ENCODE data around the gene PMP22. TPM values are rescaled to one million over a fixed set of nuclear protein-coding genes. Genes with fewer than 3 reads are reported as not detected.
"Not testable (repeated sequence)": the region's sequence is repeated elsewhere in the genome, so short reads cannot be mapped to it uniquely, and the experiment has no call there.

PMP22 gene
- polyA plus RNA-seq, 1 donor, result 228 TPM

DNA sequence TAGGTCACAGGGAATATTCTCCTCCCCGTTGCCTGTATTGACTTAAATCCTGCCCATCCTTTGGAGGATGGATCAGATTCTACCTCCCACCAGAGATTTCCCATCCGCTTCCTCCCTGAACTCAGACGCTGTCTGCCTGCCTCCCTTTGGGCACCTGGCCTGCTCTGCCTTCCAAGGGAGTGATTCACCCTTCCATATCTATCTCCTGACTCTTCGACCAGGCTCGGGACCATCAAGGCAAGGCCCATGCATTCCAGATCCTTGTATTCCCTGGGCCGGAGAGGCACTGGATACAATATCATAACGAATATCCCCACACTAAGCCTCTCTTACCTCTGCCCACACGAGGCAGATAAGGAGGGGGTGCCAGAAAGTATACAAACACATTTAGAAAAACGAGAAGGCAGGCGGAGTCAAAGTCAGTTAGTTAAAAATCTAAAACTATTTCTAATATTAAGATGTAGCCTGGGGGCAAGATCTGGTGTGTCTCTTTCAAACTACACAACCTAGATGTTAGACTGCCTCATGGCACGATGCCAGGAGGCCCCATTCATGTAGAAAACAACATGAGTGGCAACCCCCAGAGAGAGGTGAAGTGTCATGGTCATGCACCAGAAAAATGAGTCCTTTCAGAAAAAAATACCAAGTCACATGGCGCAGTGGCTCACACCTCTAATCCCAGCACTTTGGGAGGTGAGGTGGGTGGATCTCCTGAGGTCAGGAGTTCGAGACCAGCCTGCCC lies 9.2 kb downstream of the PMP22 start:
- no peak for DNase-seq (ENCODE audit: low read depth)

GRCh38 chr17:15250135-15250860 lies 14.8 kb downstream of the PMP22 start:
- no peak for DNase-seq (ENCODE audit: low read depth)

DNA sequence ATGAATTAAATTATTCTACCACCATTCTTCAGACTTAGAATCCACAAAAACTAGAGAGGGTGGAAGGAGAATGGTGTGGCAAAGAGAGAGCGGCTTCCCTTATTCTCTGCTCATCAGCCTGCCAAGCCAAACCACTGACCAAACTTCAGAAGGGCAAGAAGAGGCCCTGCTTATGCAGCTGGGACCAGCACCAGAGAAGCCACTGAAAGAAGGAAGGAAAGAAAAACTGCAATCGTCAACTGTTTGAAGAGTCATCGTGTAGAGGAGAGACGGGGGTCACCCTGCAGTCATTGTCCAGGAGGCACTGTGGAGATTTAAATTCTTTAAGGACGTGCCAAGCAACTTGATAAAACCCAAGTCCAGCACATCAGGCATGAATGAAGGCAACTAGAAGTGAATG lies 15.6 kb downstream of the PMP22 start:
- no peak for DNase-seq (ENCODE audit: low read depth)

- DNase-seq (ENCODE audit: low read depth), result no peak
These were observed 17.1 kb downstream of the PMP22 start for GRCh38 chr17:15247891-15248529.

DNA sequence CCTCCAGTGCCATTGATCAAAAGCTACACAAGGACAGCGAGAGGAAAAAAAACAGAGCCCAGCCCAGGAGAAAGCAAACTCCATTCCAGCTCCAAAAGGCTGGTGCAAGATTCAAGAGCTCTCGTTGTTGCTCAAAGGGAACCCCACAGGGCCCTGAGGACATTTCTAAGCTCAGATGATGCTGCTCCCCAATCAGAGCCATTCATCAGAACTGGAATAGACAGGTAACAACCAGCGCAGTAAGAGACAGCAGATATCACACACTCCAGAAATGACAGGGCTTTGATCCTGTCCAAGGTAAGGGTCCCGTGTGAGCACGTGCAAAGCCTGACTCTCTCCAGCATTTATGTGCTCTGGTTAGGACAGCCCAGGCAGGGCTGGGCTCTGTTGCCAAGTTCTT lies 20.1 kb downstream of the PMP22 start:
- DNase-seq (ENCODE audit: low read depth), result no peak

DNA sequence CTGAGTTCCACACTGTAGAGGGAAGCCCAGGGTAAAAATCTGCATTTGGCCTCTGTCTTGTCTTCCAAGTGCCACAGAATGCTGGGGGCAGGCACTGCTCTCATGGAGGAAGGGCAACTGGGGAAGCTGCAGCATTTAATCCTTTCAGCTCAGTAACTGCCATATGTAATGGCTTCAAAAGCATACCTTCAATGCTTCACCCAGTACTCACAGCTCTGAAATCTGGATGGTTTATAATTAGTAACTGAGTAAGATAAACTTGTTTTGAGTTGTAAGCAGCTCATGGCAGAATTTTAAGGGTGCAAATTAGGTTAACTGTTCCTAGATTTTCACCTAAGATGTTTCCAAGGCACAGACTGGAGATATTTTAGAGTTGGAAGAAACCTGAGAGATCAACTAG lies 24.5 kb downstream of the PMP22 start:
- DNase-seq (ENCODE audit: low read depth), result no peak

GRCh38 chr17:15239491-15239890 lies 25.6 kb downstream of the PMP22 start:
- no peak for DNase-seq (ENCODE audit: low read depth)

- no peak for DNase-seq (ENCODE audit: low read depth)
These were observed 26.3 kb downstream of the PMP22 start for GRCh38 chr17:15238676-15239422.

- DNase-seq (ENCODE audit: low read depth), result no peak
These were observed 27.1 kb downstream of the PMP22 start for GRCh38 chr17:15238057-15238456.

GRCh38 chr17:15237106-15237425 lies 28.1 kb downstream of the PMP22 start:
- DNase-seq (ENCODE audit: low read depth), result no peak

- no peak for DNase-seq (ENCODE audit: low read depth)
These were observed 28.6 kb downstream of the PMP22 start for GRCh38 chr17:15236281-15237105.

- DNase-seq (ENCODE audit: low read depth), result no peak
These were observed 31.2 kb downstream of the PMP22 start for GRCh38 chr17:15233971-15234370.

DNA sequence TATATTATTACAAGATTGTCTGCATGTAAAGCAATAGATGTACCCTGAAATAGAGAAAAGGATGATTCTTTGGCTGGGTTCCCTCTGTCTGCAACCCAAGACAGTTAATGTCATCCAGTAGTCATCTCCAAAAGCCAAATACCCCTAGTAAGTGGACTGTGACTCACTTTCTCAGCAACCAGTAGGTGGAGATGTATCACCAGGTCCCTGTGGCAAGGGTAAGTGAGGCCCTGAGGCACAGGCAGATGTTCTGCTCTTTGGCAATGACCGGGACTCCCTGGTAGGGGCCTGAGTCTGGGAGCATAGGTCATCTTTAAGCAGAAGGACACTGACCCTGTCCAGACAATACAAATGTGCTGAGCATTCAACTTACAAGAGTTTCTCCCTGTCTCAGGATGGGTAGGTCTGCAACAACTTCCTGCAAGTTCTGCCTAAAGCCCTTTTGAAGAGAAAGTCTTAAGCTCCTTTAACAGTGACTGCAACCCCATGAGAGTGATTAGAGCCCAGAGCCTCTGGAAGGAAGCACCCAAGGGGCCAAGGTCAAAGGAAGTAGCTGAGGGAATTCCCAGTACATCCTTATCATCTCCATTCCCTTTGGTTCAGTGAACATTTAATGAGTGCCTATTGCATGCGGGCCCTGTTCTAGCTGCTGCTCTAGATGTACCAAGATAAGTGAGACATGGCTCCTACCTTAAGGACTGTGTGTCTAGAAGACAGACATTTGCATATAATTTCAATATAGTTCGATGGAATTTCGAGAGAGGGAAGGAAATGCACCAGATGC lies 31.9 kb downstream of the PMP22 start:
- no peak for DNase-seq (ENCODE audit: low read depth)

DNA sequence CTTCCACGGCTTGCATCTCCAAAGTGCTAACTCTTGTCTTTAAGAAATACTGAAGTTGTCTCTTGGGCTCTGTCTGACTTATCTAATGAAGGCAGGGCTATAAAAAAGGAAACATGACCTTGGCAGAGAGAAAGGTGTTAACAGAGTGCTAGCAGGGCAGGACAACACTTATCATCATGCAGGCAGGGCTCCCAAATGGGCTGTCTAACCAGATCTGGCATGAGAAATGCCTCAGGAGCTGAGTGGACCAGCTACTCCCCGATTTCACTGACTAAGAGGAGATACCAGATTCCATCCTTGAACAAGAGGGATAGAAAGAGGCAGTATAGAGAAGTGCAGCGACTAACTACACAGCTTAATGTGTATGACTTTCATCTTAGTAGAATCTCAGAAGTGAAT lies 32.6 kb downstream of the PMP22 start:
- no peak for DNase-seq (ENCODE audit: low read depth)

DNA sequence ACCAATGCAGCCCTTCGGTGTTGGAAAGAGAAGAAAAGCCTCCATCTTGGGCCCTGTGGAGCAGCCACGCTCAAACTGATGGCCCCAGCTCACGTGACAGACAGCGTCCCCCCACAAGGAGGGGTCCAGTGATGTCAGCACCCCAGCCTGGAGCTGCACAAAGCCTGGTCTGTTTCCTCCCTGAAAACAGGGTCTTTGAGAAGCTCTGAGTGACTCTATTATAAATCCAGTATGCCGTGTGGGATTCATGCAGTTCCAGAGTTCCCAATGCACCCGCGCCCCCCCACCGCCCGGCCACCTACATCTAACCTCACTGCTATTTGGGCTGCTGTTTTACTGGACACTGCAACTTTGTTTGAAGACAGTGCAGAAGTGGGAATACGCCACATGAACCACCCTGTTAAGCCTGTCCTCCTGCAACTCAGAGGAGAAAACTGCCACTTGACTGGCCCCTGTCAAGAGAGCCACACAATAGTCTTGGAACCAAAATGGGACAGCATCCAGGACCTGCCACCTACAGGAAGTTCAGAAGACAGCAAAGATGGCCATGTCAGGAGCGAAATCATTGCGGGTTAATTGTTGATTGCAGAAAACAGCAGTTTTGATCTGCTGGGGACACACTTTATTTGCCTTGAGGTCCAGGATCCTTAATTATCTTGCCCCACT lies 33.1 kb downstream of the PMP22 start:
- DNase-seq (ENCODE audit: low read depth), result no peak

DNA sequence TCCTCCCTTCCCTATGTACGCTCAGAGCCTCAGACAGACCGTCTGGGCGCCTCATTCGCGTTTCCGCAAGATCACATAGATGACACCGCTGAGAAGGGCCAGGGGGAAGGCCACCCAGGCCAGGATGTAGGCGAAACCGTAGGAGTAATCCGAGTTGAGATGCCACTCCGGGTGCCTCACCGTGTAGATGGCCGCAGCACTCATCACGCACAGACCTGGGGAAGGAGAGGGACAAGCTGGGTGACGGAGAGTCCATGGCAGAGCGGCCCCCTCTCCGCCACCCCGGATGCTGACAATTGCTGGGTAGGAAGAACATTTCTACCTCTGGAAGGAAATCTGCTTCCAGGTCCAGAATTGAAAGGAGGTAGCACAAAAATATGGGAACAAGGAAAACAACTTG lies 34.3 kb downstream of the PMP22 start:
- DNase-seq (ENCODE audit: low read depth), result no peak

GRCh38 chr17:15221827-15222226 lies 43.3 kb downstream of the PMP22 start:
- not testable (repeated sequence) for DNase-seq (ENCODE audit: low read depth)

DNA sequence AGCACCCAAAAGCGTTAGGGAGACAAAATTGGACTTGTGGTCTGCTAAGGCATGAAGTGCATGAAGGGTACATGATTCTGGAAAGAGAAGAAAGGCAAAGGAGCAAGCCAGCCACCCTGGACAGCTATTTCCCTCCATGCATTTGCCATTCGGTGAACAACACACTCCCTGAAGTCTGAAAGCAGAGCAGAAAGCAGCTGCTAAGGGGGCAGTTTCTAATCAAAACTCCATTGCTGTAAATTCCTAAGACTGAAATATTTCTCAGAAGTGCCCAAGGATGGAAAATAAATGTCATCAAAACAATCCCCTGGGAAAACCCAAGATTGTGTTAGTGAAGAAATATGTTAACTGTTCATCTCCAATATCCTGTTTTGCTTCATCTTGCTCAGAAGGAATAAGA lies 44.3 kb downstream of the PMP22 start:
- DNase-seq (ENCODE audit: low read depth), result no peak

DNA sequence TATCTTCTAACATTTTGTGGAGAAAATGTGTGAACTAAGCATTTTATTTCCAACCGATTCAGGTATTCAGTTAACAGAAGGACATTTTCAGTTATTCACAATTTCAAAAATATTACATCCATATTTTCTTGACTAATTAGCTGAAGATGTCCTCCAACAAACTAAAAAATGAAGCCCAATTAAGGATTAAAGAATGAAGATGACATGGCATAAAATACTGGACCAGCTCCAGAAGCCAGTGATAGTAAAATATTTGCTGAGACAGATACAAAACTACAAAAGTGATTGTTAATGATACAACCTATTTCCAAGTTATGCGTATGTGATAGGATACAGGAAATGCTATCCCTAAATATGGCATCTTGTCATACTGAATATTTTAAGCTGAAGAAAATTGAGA lies 48.6 kb downstream of the PMP22 start:
- no peak for DNase-seq (ENCODE audit: low read depth)

All from forelimb muscle (tissue), 1 donor.